ENCODE measurements around the gene KEL.

The KEL gene

GRCh38 chr7:142938611-142939010 lies 23.6 kb downstream of the KEL start:
- no peak overlapping the region for H3K4me3 ChIP-seq (ENCODE audit: low read depth, low read length)
- TF ChIP-seq CTCF (IDR thresholded peaks at IDR 0.05; ENCODE audit: low read depth, low read length), result no peak

GRCh38 chr7:142935941-142936565 lies 26.1 kb downstream of the KEL start:
- H3K4me3 ChIP-seq (ENCODE audit: low read depth, low read length), result no peak overlapping the region
- no peak for TF ChIP-seq CTCF (IDR thresholded peaks at IDR 0.05; ENCODE audit: low read depth, low read length)

- H3K4me3 ChIP-seq (ENCODE audit: low read depth, low read length), result no peak overlapping the region
- no peak for TF ChIP-seq CTCF (IDR thresholded peaks at IDR 0.05; ENCODE audit: low read depth, low read length)
Observed at GRCh38 chr7:142934056-142934455, 28.1 kb downstream of the KEL start.

- H3K4me3 ChIP-seq (ENCODE audit: low read depth, low read length), result no peak within 1 kb of the TSS
- TF ChIP-seq CTCF (IDR thresholded peaks at IDR 0.05; ENCODE audit: low read depth, low read length), result no peak
Observed at GRCh38 chr7:142933624-142934023, 28.5 kb downstream of the KEL start, which contains the start of gene TRPV5. TRPV5 (minus strand) TSS chr7:142933746; CDS start chr7:142933459, 287 bp downstream.

GRCh38 chr7:142933092-142933475 lies 29.1 kb downstream of the KEL start:
- TF ChIP-seq CTCF (IDR thresholded peaks at IDR 0.05; ENCODE audit: low read depth, low read length), result no peak
- no peak overlapping the region for H3K4me3 ChIP-seq (ENCODE audit: low read depth, low read length)

- TF ChIP-seq CTCF (IDR thresholded peaks at IDR 0.05; ENCODE audit: low read depth, low read length), result no peak
- no peak overlapping the region for H3K4me3 ChIP-seq (ENCODE audit: low read depth, low read length)
Observed at GRCh38 chr7:142932386-142933091, 29.6 kb downstream of the KEL start.

GRCh38 chr7:142930126-142930730 lies 31.9 kb downstream of the KEL start:
- TF ChIP-seq CTCF (IDR thresholded peaks at IDR 0.05; ENCODE audit: low read depth, low read length), result no peak

More at GRCh38 chr7:142930126-142930730, 31.9 kb downstream of the KEL start:
- no peak overlapping the region for H3K4me3 ChIP-seq (ENCODE audit: low read depth, low read length)
